H1 (cell line): Measurements from ENCODE around the gene COPS7A. TPM values are rescaled to one million over a fixed set of nuclear protein-coding genes. Genes with fewer than 3 reads are reported as not detected.

Source experiments
- CTCF ChIA-PET: fragments of 300-600 bp; sonication (Branson Sonifier 250); formaldehyde crosslinking; loops from one replicate; lab custom pipeline; 2021; ENCODE audit not compliant: partially characterized antibody; lab: Charles Lee
- POLR2A ChIA-PET: fragments of 300-600 bp; sonication (Branson Sonifier 250); formaldehyde crosslinking; loops from one replicate; lab custom pipeline; 2021; ENCODE audit warnings: inconsistent platforms; ENCODE audit not compliant: partially characterized antibody; lab: Charles Lee
- DNase-seq, 2 experiments: peaks; one replicate each; pipeline versions ENCODE4 v3.0.0 to v3.0.0-alpha.2; 2010 to 2022; ENCODE audit warnings: low spot score in 2 of 2, low read depth in 1 of 2, mixed read lengths in 1 of 2
- FAIRE-seq: peaks from 2 replicates; lab custom pipeline; 2011; peaks lifted over from hg19 to GRCh38; lab: Jason Lieb, UNC
- H2AFZ ChIP-seq: 2 replicates; pipeline ENCODE4 v1.8.1; 2012; ENCODE audit warnings: low read length, inconsistent platforms
- H2AK5ac ChIP-seq: 2 replicates; pipeline ENCODE4 v1.6.1; 2013; ENCODE audit warnings: low read depth, low read length
- H2BK120ac ChIP-seq: replicated peaks from 2 replicates; pipeline ENCODE3; 2013; ENCODE audit warnings: low read depth, low read length, inconsistent platforms
- H2BK12ac ChIP-seq: 2 replicates; pipeline ENCODE4 v1.6.1; 2013; ENCODE audit warnings: low read depth, low read length
- H2BK15ac ChIP-seq: 2 replicates; pipeline ENCODE4 v1.6.1; 2013; ENCODE audit warnings: low read length
- H2BK20ac ChIP-seq: 2 replicates; pipeline ENCODE4 v1.6.1; 2013; ENCODE audit warnings: low read length
- H2BK5ac ChIP-seq: 2 replicates; pipeline ENCODE4 v1.6.1; 2013; ENCODE audit warnings: low read depth, low read length
- H3K14ac ChIP-seq: 2 replicates; pipeline ENCODE4 v1.6.1; 2013; ENCODE audit warnings: inconsistent platforms; ENCODE audit not compliant: insufficient read length
- H3K18ac ChIP-seq: 2 replicates; pipeline ENCODE4 v1.6.1; 2013; ENCODE audit warnings: low read length; ENCODE audit errors: extremely low read depth
- H3K23ac ChIP-seq: 2 replicates; pipeline ENCODE4 v1.6.1; 2013; ENCODE audit warnings: inconsistent platforms; ENCODE audit not compliant: insufficient read length
- H3K23me2 ChIP-seq: 2 replicates; pipeline ENCODE4 v1.6.1; 2013; ENCODE audit warnings: low read depth, low read length
- H3K27ac ChIP-seq: 2 replicates; pipeline ENCODE4 v1.6.1; 2011; ENCODE audit warnings: low read depth, low read length, inconsistent platforms
- H3K27me3 ChIP-seq, 4 experiments: replicated peaks in 1 of 4; 1 replicate in 1 of 4; 2 replicates in 3 of 4; pipeline versions ENCODE4 v1.6.1 to v1.8.1; 2011 to 2013; ENCODE audit warnings: low read length in 3 of 4, mild to moderate bottlenecking in 3 of 4, inconsistent platforms in 2 of 4, mixed read lengths in 2 of 4, moderate library complexity in 1 of 4; ENCODE audit not compliant: control insufficient read depth in 3 of 4, insufficient read depth in 3 of 4; ENCODE audit errors: extremely low read depth in 1 of 4
- H3K36me3 ChIP-seq, 4 experiments: 2 replicates each; pipeline versions ENCODE4 v1.6.1 to v1.8.1; 2011 to 2013; ENCODE audit warnings: mild to moderate bottlenecking in 4 of 4, low read length in 3 of 4, moderate library complexity in 2 of 4, control low read depth in 1 of 4, inconsistent platforms in 1 of 4; ENCODE audit not compliant: insufficient read depth in 4 of 4, control insufficient read depth in 2 of 4
- H3K4ac ChIP-seq: replicated peaks from 2 replicates; pipeline ENCODE3; 2013; ENCODE audit warnings: low read length, low read depth, mixed read lengths, inconsistent platforms; ENCODE audit not compliant: insufficient read length
- H3K4me1 ChIP-seq, 4 experiments: replicated peaks in 1 of 4; 1 replicate in 1 of 4; 2 replicates in 3 of 4; pipeline versions ENCODE4 v1.6.1 to v1.8.1; 2011 to 2013; ENCODE audit warnings: low read length in 3 of 4, inconsistent platforms in 2 of 4, mixed read lengths in 1 of 4; ENCODE audit not compliant: insufficient read depth in 4 of 4, control insufficient read depth in 3 of 4
- H3K4me2 ChIP-seq, 2 experiments: 2 replicates each; pipeline versions ENCODE4 v1.6.1 to v1.8.1; 2011 to 2013; ENCODE audit warnings: low read depth in 2 of 2, low read length in 2 of 2, control low read depth in 1 of 2, inconsistent platforms in 1 of 2, mild to moderate bottlenecking in 1 of 2; ENCODE audit not compliant: insufficient read depth in 1 of 2
- H3K4me3 ChIP-seq, 4 experiments: fragments of 200-600, 300-600 bp in 1 of 4; sonication (generic), shearing (Covaris generic), sonication (Bioruptor Twin) in 1 of 4; 2 replicates each; pipeline versions ENCODE4 v1.5.1 to v1.8.1; 2011 to 2016; ENCODE audit warnings: low read length in 4 of 4, low read depth in 3 of 4, control low read depth in 2 of 4, inconsistent platforms in 2 of 4, mild to moderate bottlenecking in 2 of 4, mixed read lengths in 1 of 4, moderate library complexity in 1 of 4; ENCODE audit not compliant: insufficient read depth in 2 of 4; ENCODE audit errors: extremely low read depth in 1 of 4
- H3K56ac ChIP-seq: replicated peaks from 2 replicates; pipeline ENCODE3; 2013; ENCODE audit warnings: low read depth, mild to moderate bottlenecking, mixed read lengths, low read length, inconsistent platforms; ENCODE audit not compliant: insufficient read length
- H3K79me1 ChIP-seq: 2 replicates; pipeline ENCODE4 v1.6.1; 2013; ENCODE audit warnings: low read depth, low read length, control low read depth
- H3K79me2 ChIP-seq, 2 experiments: 2 replicates each; pipeline versions ENCODE4 v1.6.1 to v1.8.1; 2012 to 2013; ENCODE audit warnings: low read length in 2 of 2, mild to moderate bottlenecking in 2 of 2, inconsistent platforms in 1 of 2; ENCODE audit not compliant: insufficient read depth in 2 of 2, control insufficient read depth in 1 of 2
- H3K9ac ChIP-seq, 4 experiments: replicated peaks in 1 of 4; 1 replicate in 1 of 4; 2 replicates in 3 of 4; pipeline versions ENCODE4 v1.6.1 to v1.8.1; 2011 to 2013; ENCODE audit warnings: low read depth in 3 of 4, low read length in 3 of 4, control low read depth in 2 of 4, mild to moderate bottlenecking in 2 of 4, moderate library complexity in 2 of 4, inconsistent platforms in 1 of 4; ENCODE audit errors: extremely low read depth in 1 of 4
- H3K9me3 ChIP-seq, 2 experiments: 2 replicates each; pipeline versions ENCODE4 v1.6.1 to v1.8.1; 2012 to 2013; ENCODE audit warnings: mild to moderate bottlenecking in 2 of 2, moderate library complexity in 2 of 2, control low read depth in 1 of 2, inconsistent platforms in 1 of 2, low read depth in 1 of 2, low read length in 1 of 2, mixed read lengths in 1 of 2; ENCODE audit not compliant: insufficient read depth in 2 of 2
- H4K20me1 ChIP-seq, 2 experiments: replicated peaks in 1 of 2; 2 replicates each; pipeline versions ENCODE3 to v1.8.1; 2011 to 2013; ENCODE audit warnings: inconsistent platforms in 2 of 2, low read length in 2 of 2, mild to moderate bottlenecking in 1 of 2; ENCODE audit not compliant: insufficient read depth in 2 of 2, control insufficient read depth in 1 of 2
- H4K5ac ChIP-seq: 2 replicates; pipeline ENCODE4 v1.6.1; 2013; ENCODE audit warnings: low read length, low read depth, mixed read lengths, inconsistent platforms; ENCODE audit not compliant: insufficient read length
- H4K8ac ChIP-seq: 2 replicates; pipeline ENCODE4 v1.8.0; 2013; ENCODE audit warnings: mild to moderate bottlenecking, moderate library complexity, low read length, inconsistent platforms; ENCODE audit not compliant: insufficient read depth; ENCODE audit errors: extremely low read depth
- H4K91ac ChIP-seq: replicated peaks from 2 replicates; pipeline ENCODE3; 2013; ENCODE audit warnings: low read length, mixed read lengths, inconsistent platforms; ENCODE audit not compliant: insufficient read length
- BACH1 ChIP-seq: IDR thresholded peaks from 2 replicates; pipeline ENCODE4 v1.6.1; 2012; ENCODE audit warnings: low read length, improper control_type of control experiment
- CEBPB ChIP-seq: IDR thresholded peaks from 2 replicates; pipeline ENCODE4 v1.6.1; 2012; ENCODE audit warnings: low read depth, low read length
- CTBP2 ChIP-seq: IDR thresholded peaks from 2 replicates; pipeline ENCODE4 v1.7.0; 2011; ENCODE audit warnings: borderline replicate concordance, mild to moderate bottlenecking, moderate library complexity, mixed read lengths, low read length; ENCODE audit not compliant: insufficient read depth, insufficient read length
- SP4 ChIP-seq: IDR thresholded peaks from 2 replicates; pipeline ENCODE4 v1.6.1; 2012; ENCODE audit warnings: low read length, inconsistent platforms
- whole genome bisulfite sequencing, 2 experiments: shearing (Covaris generic) in 1 of 2; methylation state at CpG; one replicate each; pipeline versions ENCODE4 v1.1.6 to v1.1.7; 2013 to 2015; ENCODE audit warnings: low lambda C conversion rate in 2 of 2, mixed read lengths in 2 of 2, inconsistent platforms in 1 of 2, low coverage in 1 of 2, missing lambda C conversion rate in 1 of 2; ENCODE audit not compliant: insufficient replicate concordance in 2 of 2, insufficient coverage in 1 of 2, insufficient read length in 1 of 2; ENCODE audit errors: extremely low coverage in 1 of 2, missing lambda C conversion rate in 1 of 2; 5-methylcytosine and 5-hydroxymethylcytosine counted together
- polyA plus RNA-seq, 7 experiments: library from polyadenylated mRNA; depleted of rRNA in 3 of 7; stranded (reverse) in 5 of 7; unstranded in 2 of 7; fragments of >200 nt in 5 of 7; fragments of 200-250 nt in 2 of 7; gene quantifications; 1 replicate in 5 of 7; 2 replicates in 1 of 7; 4 replicates in 1 of 7; pipeline versions ENCODE4 v1.2.1 to v1.2.3, GENCODE V29; 2011 to 2013; ENCODE audit warnings: missing spikeins in 2 of 7, mixed read lengths in 2 of 7
- total RNA-seq: library from RNA; stranded (reverse); fragmentation: NEBNext Ultra II Directional; extraction: Animal tissue kit (Norgen Biotek cat#: 25700); gene quantifications from 2 replicates; pipeline ENCODE4 v1.2.1, GENCODE V29; 2021

Gene COPS7A
- total and polyA plus RNA-seq, 2 of the 8 experiments (the other 6 are each of a cell fraction or from before 2014, with no cell fraction given): 44.5 to 95.9 TPM

DNA sequence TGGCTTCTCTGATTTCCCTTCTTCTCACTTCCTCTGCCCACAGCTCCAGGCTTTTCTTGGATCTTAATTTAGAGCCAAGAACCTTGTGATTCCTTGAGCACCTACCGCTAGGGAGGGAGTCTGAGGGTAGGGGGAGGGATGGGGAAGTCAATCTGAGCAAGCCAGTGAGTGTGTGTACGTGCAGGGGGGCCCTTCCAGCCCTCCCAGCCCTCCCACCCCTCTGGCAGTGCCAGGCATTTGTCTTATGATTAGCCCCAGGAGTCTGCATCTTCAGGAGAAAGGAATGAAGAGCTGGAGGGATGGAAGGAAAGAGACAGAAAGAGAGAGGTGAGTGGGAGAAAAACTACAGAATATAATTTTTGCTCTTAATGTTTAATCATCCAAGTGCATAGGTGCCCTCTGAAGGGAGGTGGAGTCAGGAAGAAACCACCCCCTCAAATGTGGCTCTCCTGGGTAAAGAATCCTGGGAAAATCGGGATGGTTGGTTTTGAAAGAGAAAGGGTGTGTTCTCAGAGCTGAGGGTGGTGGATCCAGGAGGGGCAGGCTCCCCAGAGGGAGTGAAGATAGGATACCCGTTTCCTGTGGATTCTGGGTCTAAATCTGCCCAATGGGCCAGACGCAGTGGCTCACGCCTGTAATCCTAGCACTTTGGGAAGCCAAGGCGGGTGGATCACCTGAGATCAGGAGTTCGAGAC lies 25.3 kb upstream of the COPS7A start:
- WGBS, 2 experiments: 74% methylated on average over 8 of the region's 8 CpGs; no CpG with 5 or more reads in 1 of the 2 experiments
- Histone ChIP-seq H3K56ac (no peak overlapping the region), H3K23ac (no peak overlapping the region), H4K8ac (no peak overlapping the region), H3K79me2 (no peaks in the 10 kb centered on the region), H2AK5ac (no peak overlapping the region), H4K5ac (no peak overlapping the region), H2AFZ (no peak overlapping the region), H3K18ac (no peak overlapping the region), H2BK15ac (no peak overlapping the region), H3K27me3 (peaks cover 0 to 16% (median 14%) of the 10 kb centered on the region in 4 experiments; a peak in 6 of 7 replicates), H3K14ac (no peak overlapping the region), H3K23me2 (peaks cover 16% of the 10 kb centered on the region), H3K4me2 (peak overlapping the region in 1 of 2 experiments; percentile 99; a peak in 1 of 4 replicates), H3K27ac (no peak overlapping the region), H3K79me1 (no peaks in the 10 kb centered on the region; the same call in 1 of the 2 replicates), H2BK120ac (no peak overlapping the region), H3K36me3 (peaks cover 0 to 3% (median 1%) of the 10 kb centered on the region in 4 experiments; a peak in 1 of 8 replicates), H3K4ac (no peak overlapping the region), H2BK12ac (no peak overlapping the region), H4K20me1 (no peaks in the 10 kb centered on the region), H3K9me3 (no peaks in the 10 kb centered on the region), H3K4me3 (peak overlapping the region in 1 of 4 experiments; percentile 7; a peak in 2 of 8 replicates), H3K4me1 (peaks cover 0 to 9% (median 5%) of the 10 kb centered on the region in 4 experiments; a peak in 4 of 7 replicates), H3K9ac (no peak overlapping the region), H2BK20ac (no peak overlapping the region), H2BK5ac (no peak overlapping the region), H4K91ac (no peak overlapping the region)
- DNase-seq (no peak), FAIRE-seq (no peak)
- POLR2A ChIA-PET: interaction anchor here (0.6 to 3.1 kb wide), 16 partner anchors 9 to 164 kb away, joined by 3 to 32 read pairs (median 4); partner anchors contain the start of genes CDCA3, COPS7A, GAPDH and PTMS
- CTCF ChIA-PET: interaction anchor here (0.6 to 4.5 kb wide), 29 partner anchors 9 to 190 kb away, joined by 3 to 39 read pairs (median 4); partner anchors contain the start of genes ACRBP, COPS7A, MLF2 and ZNF384
- TF ChIP-seq BACH1 (no peak), CTBP2 (no peak), SP4 (no peak), CEBPB (no peak)
- TF ChIP-seq, all 59 proteins: peak for 0
